Neural cell (in vitro differentiated cells): Measurements from ENCODE around the gene CD14. TPM values are rescaled to one million over a fixed set of nuclear protein-coding genes. Genes with fewer than 3 reads are reported as not detected.

ENCODE experiments used
- H2AFZ ChIP-seq: fragments of 200-600, 300-800 bp; sonication (generic), shearing (Covaris generic); 2 replicates; pipeline ENCODE4 v1.6.0; 2014; ENCODE audit warnings: low read depth, mild to moderate bottlenecking, antibody characterized with exemption, low read length, moderate library complexity
- H3F3A ChIP-seq: fragments of 200-600 bp; shearing (Covaris generic); 2 replicates; pipeline ENCODE4 v1.6.1; 2016; ENCODE audit warnings: mild to moderate bottlenecking, moderate library complexity, mixed read lengths, antibody characterized with exemption, low read length; ENCODE audit not compliant: insufficient read depth, poor library complexity, severe bottlenecking
- H3K27ac ChIP-seq: fragments of 200-600, 300-800 bp; sonication (generic), shearing (Covaris generic); 2 replicates; pipeline ENCODE4 v1.5.1; 2014; ENCODE audit warnings: mild to moderate bottlenecking, low read length, moderate library complexity
- H3K27me3 ChIP-seq: fragments of 300-800, 200-600 bp; sonication (generic), shearing (Covaris generic); 2 replicates; pipeline ENCODE4 v1.6.0; 2014; ENCODE audit warnings: mild to moderate bottlenecking, low read depth, low read length, moderate library complexity; ENCODE audit not compliant: insufficient read depth
- H3K36me3 ChIP-seq: fragments of 300-800, 200-600 bp; sonication (generic), shearing (Covaris generic); 2 replicates; pipeline ENCODE4 v1.5.1; 2014; ENCODE audit warnings: mild to moderate bottlenecking, antibody characterized with exemption, low read length, moderate library complexity; ENCODE audit not compliant: insufficient read depth
- H3K4me2 ChIP-seq: fragments of 300-800, 200-600 bp; sonication (generic), shearing (Covaris generic); 2 replicates; pipeline ENCODE4 v1.6.0; 2014; ENCODE audit warnings: mild to moderate bottlenecking, low read length
- H3K4me3 ChIP-seq: fragments of 300-800, 200-600 bp; sonication (generic), shearing (Covaris generic); 2 replicates; pipeline ENCODE4 v1.5.1; 2014; ENCODE audit warnings: mild to moderate bottlenecking, low read length, moderate library complexity
- H3K79me2 ChIP-seq: fragments of 200-600 bp; shearing (Covaris generic); replicated peaks from 2 replicates; pipeline ENCODE4 v1.6.0; 2014; ENCODE audit warnings: mild to moderate bottlenecking, low read length, moderate library complexity; ENCODE audit not compliant: insufficient read depth
- H3K9ac ChIP-seq: fragments of 300-800, 200-600 bp; sonication (generic), shearing (Covaris generic); 2 replicates; pipeline ENCODE4 v1.6.1; 2016; ENCODE audit warnings: mild to moderate bottlenecking, low read length, mixed read lengths
- H3K9me2 ChIP-seq: fragments of 200-600 bp; shearing (Covaris generic); 2 replicates; pipeline ENCODE4 v1.6.1; 2016; ENCODE audit warnings: mild to moderate bottlenecking, low read length, mixed read lengths; ENCODE audit not compliant: insufficient read depth
- H3K9me3 ChIP-seq: fragments of 200-600, 300-800 bp; sonication (generic), shearing (Covaris generic); 2 replicates; pipeline ENCODE4 v1.6.1; 2016; ENCODE audit warnings: mild to moderate bottlenecking, mixed run types, low read length, moderate library complexity, mixed read lengths
- H4K20me1 ChIP-seq: fragments of 200-600 bp; shearing (Covaris generic); 2 replicates; pipeline ENCODE4 v1.6.1; 2016; ENCODE audit warnings: mild to moderate bottlenecking, mixed run types; ENCODE audit not compliant: insufficient read depth
- EP300 ChIP-seq: fragments of 450-650 bp; conservative IDR thresholded peaks from 2 replicates; pipeline ENCODE4 v1.6.1; 2014; ENCODE audit warnings: antibody characterized with exemption, mild to moderate bottlenecking, moderate library complexity; ENCODE audit not compliant: poor library complexity, severe bottlenecking
- EZH2 ChIP-seq: fragments of 200-600, 300-800 bp; shearing (Covaris generic), sonication (generic); IDR thresholded peaks from 2 replicates; pipeline ENCODE4 v1.6.1; 2014; ENCODE audit warnings: antibody characterized with exemption, low read length, borderline replicate concordance, mild to moderate bottlenecking; ENCODE audit not compliant: insufficient read depth, poor library complexity, severe bottlenecking
- MXI1 ChIP-seq: fragments of 450-650 bp; conservative IDR thresholded peaks from 2 replicates; pipeline ENCODE4 v1.6.1; 2014; ENCODE audit warnings: antibody characterized with exemption, mild to moderate bottlenecking; ENCODE audit not compliant: poor library complexity, severe bottlenecking
- POLR2AphosphoS5 ChIP-seq: IDR thresholded peaks from 2 replicates; pipeline ENCODE4 v1.6.1; 2012
- RAD21 ChIP-seq: fragments of 450-650 bp; conservative IDR thresholded peaks from 2 replicates; pipeline ENCODE4 v1.6.1; 2014; ENCODE audit warnings: antibody characterized with exemption, mild to moderate bottlenecking, moderate library complexity
- REST ChIP-seq: IDR thresholded peaks from 2 replicates; pipeline ENCODE4 v1.6.1; 2012; ENCODE audit warnings: borderline replicate concordance
- SMC3 ChIP-seq: fragments of 450-650 bp; conservative IDR thresholded peaks from 2 replicates; pipeline ENCODE4 v1.6.1; 2014; ENCODE audit warnings: antibody characterized with exemption, mild to moderate bottlenecking, moderate library complexity; ENCODE audit not compliant: poor library complexity
- TAF1 ChIP-seq: IDR thresholded peaks from 2 replicates; pipeline ENCODE4 v1.6.1; 2012; ENCODE audit warnings: low read depth
- polyA plus RNA-seq: library from polyadenylated mRNA; depleted of rRNA; stranded (reverse); fragments of >200 nt; gene quantifications from 2 replicates; pipeline ENCODE4 v1.2.3, GENCODE V29; 2014
- TF ChIP-seq, protein P1 (sequence below): fragments of 450-650 bp; IDR thresholded peaks from 2 replicates; pipeline ENCODE4 v1.5.1; 2014; ENCODE audit warnings: antibody characterized with exemption, mild to moderate bottlenecking, moderate library complexity; ENCODE audit not compliant: poor library complexity, severe bottlenecking

CD14 gene
- polyA plus RNA-seq, 1 donor from 2014 or later: 1.5 TPM

DNA sequence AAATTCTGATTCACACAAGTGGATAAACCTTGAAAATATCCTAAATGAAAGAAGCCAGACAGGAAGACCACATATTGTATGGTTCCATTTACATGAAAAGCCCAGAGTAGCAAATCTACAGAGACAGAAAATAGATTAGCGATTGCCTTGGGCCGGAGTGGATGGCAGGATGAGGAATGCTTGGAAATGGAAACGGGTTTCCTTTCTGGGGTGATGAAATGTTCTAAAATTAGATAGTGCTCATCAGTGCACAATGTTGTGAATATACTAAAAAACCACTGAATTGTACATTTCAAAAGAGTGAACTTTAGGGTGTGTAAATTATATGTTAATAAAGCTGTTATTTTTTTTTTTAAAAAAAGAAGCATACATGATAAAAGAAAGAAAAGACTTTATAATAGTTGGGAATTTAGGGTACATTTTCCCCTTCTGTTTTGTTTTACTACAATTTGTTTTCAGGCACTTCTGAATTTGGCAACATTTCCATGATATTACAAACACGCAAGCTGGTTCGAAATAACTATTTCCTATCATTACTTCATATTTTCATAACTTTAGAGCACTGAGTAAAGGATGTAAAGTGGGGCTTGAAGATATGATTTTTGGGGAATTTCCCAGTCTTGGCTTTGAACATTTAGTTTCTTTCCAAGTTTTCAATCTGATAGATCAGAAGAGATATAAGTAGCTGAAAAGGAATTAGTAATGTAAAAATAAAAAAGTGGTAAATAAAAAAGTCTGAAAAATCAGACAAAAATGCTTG is 44.5 kb downstream of the CD14 start:
- Histone ChIP-seq H2AFZ (no peak overlapping the region), H3K79me2 (no peaks in the 10 kb centered on the region), H3K4me2 (no peak overlapping the region), H3F3A (no peaks in the 10 kb centered on the region), H3K36me3 (no peaks in the 10 kb centered on the region), H3K9me2 (no peaks in the 10 kb centered on the region), H3K27ac (no peak overlapping the region), H3K9me3 (no peaks in the 10 kb centered on the region), H3K9ac (no peak overlapping the region), H4K20me1 (no peaks in the 10 kb centered on the region), H3K4me3 (no peak overlapping the region), H3K27me3 (no peaks in the 10 kb centered on the region)
- TF ChIP-seq EZH2 (no peak), SMC3 (no peak), EP300 (no peak), RAD21 (no peak), MXI1 (no peak), POLR2AphosphoS5 (no peak), REST (no peak)

- Histone ChIP-seq H3K4me3 (no peak overlapping the region), H3K9me3 (no peaks in the 10 kb centered on the region), H4K20me1 (no peaks in the 10 kb centered on the region), H3K36me3 (no peaks in the 10 kb centered on the region), H3F3A (no peaks in the 10 kb centered on the region), H3K9ac (no peak overlapping the region), H3K27me3 (no peaks in the 10 kb centered on the region), H3K27ac (no peak overlapping the region), H2AFZ (no peak overlapping the region), H3K79me2 (no peaks in the 10 kb centered on the region), H3K9me2 (no peaks in the 10 kb centered on the region), H3K4me2 (no peak overlapping the region)
- no peak for TF ChIP-seq TAF1
- no peak for TF ChIP-seq MXI1
- TF ChIP-seq EZH2: no peak
- TF ChIP-seq SMC3: no peak
- TF ChIP-seq, protein P1, sequence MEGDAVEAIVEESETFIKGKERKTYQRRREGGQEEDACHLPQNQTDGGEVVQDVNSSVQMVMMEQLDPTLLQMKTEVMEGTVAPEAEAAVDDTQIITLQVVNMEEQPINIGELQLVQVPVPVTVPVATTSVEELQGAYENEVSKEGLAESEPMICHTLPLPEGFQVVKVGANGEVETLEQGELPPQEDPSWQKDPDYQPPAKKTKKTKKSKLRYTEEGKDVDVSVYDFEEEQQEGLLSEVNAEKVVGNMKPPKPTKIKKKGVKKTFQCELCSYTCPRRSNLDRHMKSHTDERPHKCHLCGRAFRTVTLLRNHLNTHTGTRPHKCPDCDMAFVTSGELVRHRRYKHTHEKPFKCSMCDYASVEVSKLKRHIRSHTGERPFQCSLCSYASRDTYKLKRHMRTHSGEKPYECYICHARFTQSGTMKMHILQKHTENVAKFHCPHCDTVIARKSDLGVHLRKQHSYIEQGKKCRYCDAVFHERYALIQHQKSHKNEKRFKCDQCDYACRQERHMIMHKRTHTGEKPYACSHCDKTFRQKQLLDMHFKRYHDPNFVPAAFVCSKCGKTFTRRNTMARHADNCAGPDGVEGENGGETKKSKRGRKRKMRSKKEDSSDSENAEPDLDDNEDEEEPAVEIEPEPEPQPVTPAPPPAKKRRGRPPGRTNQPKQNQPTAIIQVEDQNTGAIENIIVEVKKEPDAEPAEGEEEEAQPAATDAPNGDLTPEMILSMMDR: no peak
- TF ChIP-seq REST: no peak
- TF ChIP-seq POLR2AphosphoS5: no peak
- TF ChIP-seq EP300: no peak
- TF ChIP-seq RAD21: no peak
Observed at GRCh38 chr5:140587495-140587894, 45.5 kb downstream of the CD14 start.
